NOMO-1 treated with dmso at 0.1 percent for 144 hours (cell line): Measurements from ENCODE around the gene ANKDD1B.

Experiments used
- DNase-seq: peaks from one replicate; lab custom pipeline; 2025; ENCODE audit not compliant: unreplicated experiment; lab: John Stamatoyannopoulos, UW

Gene ANKDD1B

DNA sequence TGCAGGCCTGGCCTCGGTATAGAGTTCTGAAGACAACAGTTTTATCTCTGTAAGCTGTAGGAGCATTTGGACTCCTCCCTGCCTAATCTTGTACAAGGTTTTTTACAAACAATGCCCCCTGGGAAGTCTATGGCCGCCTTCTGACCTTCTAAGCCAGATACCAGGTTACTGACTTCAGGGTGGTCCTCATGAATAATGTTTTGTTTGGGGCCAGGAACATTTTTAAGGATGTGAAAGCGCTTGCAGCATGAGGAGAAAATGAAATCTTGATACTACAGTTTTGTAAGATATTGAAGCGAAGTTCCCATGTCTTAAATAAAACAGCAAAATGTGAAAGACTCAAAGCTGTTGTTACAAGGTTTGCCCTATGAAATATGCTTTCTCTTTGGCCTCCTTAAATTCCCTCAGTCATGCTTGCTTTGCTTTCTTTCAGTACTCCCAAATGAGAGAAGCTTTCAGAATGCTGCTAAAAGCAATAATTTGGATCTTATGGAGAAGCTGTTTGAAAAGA lies 5.2 kb downstream of the ANKDD1B start:
- DNase-seq: no peak

- no peak for DNase-seq
These were observed 5.8 kb downstream of the ANKDD1B start for GRCh38 chr5:75616971-75617621.

DNA sequence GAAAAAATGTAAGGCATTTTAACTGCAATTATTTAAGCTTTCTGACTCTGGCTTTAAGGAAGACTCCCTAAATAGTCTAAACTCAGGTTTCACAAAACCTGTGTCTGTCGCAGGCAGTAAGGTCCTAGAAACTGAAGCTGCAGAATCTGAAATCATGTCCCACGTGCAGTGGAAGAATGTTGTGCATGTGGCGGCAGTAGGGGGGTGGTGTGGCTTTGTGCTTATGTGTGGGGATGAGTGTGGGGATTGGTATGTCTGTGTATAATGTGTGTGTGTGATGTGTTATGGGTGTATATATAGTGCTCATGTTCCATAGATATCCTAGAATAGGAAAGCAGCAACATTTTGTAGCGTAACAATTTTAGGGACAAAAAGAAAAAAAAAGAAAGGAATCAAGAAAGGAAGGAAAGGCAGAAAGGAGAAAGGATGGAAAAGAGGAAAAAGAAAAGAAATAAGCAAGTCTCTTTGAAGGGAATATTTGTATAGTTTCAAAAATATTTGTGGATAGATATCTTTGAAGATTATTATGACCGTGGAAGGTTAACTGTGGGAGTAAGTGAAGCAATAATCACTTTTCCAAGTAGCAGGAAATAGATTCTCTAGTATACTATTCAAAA lies 6.6 kb downstream of the ANKDD1B start:
- DNase-seq: no peak

GRCh38 chr5:75620184-75620959 lies 9.1 kb downstream of the ANKDD1B start:
- DNase-seq: no peak

DNA sequence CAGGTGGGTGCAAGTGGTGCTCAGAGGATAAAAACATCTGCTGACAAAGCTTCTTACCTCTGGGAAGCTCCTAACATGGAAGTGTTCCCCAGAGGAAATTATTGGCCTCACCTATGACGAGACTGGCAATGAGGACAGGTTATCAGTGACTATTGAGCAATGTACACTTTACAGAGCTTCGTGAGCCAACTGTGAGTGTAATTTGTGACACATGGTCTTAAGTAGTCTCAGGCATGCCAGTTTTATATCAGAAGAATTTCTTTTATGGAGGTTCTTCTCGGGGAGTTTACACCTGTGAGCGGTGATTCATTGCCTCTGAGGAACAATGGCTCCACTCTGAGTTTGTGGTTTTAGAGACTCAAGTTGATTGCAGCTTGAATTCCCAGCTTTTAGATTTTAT lies 11.3 kb downstream of the ANKDD1B start:
- DNase-seq: no peak

DNA sequence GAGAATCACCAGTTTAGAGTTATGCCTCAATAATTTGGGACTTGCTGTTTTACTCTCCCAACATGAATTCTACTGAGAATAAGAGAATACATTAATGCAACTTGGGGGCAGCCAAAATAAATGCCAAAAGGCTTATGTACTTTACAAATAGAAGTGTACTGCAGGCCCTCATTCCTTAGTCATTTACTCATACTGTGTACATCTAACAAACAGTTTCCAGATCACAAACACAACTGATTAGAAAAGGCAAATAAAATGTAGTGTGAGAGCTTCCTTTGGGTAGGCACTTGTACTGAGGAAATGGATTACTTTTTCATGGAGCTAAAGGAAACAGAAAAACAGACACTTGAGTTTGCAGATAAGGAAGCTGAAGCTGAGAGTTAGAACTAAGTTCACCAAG lies 12.6 kb downstream of the ANKDD1B start:
- DNase-seq: no peak

GRCh38 chr5:75626959-75627358 lies 15.7 kb downstream of the ANKDD1B start:
- no peak for DNase-seq

DNA sequence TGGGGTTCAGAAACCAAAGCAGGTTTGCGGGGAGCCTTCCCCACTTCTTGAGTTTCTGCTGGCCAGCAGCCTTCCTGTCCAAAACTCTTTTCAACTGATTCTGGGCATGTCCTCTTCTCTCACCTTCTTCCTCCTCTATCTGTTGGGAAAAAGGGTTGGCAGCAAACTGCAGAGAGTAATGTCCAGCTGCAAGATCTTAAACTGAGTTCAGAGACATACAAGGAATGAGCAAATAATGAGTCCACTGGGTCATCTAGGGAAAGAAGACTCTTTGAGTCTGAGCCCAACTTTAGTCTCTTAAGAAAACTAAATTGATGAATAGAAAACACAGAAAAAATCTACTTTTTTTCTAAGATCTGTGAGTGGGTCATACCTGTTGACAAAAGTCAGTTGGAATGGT lies 16.5 kb downstream of the ANKDD1B start:
- DNase-seq: no peak

GRCh38 chr5:75630875-75631274 lies 19.6 kb downstream of the ANKDD1B start:
- DNase-seq: no peak

DNA sequence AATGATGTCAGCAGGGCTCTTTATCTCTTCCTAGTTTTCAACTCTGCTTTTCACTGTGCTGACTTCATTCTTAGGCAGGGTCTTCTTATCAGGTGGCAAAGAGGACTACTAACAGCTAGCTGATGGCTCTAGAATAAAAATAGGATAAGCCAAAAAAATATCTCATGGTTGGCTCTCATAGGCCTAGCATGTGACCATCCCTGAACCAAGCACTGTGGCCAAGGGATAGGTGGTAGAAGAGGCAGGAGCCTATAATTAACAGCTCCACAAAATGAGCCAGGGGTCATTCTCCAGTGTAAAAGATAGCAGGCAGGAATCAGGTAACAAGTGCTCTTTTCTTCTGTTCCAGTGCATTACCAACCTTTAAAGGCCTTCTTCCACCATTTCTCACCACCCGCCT lies 21.1 kb downstream of the ANKDD1B start:
- no peak for DNase-seq

DNA sequence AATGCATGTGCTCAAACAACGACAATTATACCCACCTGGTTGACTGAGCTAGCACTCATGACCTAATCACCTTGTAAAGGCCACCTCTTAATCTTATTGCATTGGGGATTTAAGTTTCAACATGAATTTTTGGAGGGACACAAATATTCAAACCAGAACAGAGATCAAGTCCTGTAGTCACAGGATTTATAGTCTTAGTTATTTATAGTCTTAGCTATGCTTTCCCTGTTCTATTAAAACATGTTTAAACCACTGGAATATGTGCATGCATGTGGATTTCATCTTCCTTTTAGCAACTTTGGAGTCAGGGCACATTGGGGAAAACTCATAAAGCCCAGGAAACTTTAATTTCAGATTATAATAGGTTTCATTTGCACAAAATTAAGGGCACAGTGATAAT lies 26.7 kb downstream of the ANKDD1B start:
- DNase-seq: no peak

DNA sequence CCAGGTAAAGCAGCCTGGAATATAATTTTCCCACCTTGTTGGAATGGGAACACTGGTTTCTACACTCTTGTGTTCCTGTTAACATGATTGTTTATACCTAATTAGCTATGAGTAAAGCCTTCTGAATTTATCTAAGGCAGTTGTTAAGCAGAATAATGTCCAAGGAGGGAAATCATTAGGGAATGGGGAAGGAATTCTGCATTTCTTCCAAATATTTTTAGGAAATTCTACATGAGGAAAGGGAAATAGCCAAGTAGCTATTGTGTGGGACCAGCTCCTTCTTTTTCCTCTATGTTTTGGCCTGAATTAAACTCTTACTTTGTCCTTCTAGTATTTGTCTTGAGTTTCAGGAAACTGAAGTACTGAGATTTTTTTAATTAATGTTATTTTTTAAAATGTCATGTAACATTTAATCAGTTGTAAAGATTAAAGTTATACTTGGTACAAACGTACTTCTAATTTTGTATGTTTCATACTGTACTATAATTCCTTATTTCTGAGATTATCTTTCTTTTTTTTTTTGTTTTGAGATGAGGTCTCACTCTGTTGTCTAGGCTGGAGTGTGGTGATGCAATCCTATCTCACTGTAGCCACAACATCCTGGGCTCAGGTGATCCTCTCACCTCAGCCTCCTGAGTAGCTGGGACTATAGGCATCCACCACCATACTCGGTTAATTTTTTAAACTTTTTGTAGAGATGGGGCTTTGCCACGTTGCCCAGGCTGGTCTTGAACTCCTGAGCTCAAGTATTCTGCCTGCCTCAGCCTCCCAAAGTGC lies 28.5 kb downstream of the ANKDD1B start:
- DNase-seq: no peak

GRCh38 chr5:75640395-75640794 lies 29.1 kb downstream of the ANKDD1B start:
- no peak for DNase-seq

DNA sequence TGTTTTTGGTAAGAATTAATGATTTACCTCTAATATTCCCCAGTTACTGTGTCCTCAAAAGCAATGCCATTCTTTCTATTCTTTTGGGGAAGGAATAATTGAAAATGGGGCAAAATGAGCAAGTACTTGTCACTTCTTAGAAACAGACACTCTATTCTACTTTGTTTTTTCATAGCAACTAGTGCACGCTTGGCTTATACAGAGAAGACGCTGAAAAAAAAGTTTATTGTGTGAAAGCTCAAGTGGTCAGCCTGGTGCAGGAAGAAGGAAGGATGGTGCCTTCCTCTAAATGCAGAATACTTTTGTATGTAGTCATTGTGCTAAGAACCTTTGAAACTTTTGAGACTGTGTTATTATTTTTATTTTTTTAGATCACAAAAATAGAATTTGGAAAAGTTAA lies 29.6 kb downstream of the ANKDD1B start:
- DNase-seq: no peak

DNA sequence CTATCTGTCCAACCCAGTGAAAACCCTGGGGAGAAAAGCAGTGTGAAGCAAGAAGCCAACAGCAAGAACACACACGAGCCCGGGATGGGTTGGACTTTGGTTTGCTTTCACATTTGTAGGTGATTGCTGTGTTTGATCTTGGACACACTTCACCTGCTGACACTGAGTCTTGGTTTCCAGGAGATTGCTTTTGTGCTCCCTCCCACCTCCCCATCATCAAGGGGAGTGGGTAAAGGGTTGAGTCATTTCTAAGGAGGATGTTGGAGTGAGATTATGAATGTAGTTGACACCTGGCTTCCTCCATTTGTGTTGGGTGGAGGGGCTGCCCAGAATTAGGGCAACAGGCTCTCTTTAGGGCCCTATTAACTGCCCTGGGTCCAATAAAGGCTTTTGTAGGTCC lies 37.5 kb downstream of the ANKDD1B start:
- no peak for DNase-seq

GRCh38 chr5:75651575-75652238 lies 40.5 kb downstream of the ANKDD1B start:
- no peak for DNase-seq

GRCh38 chr5:75653521-75653920 lies 42.3 kb downstream of the ANKDD1B start:
- DNase-seq: no peak

GRCh38 chr5:75654693-75655295 lies 43.5 kb downstream of the ANKDD1B start:
- DNase-seq: no peak

GRCh38 chr5:75656311-75657003 lies 45.2 kb downstream of the ANKDD1B start:
- no peak for DNase-seq
